Ovary (tissue), 3 donors: ENCODE measurements around the gene C1orf74.

Source experiments
- EP300 ChIP-seq: sonication (generic); formaldehyde crosslinking; IDR thresholded peaks from one replicate; pipeline ENCODE4 v1.6.1; 2017; ENCODE audit warnings: antibody characterized with exemption
- TF ChIP-seq, protein P1 (sequence below), 3 donors: fragments of 450-650 bp in 2 of 3; fragments of 200-600 bp in 1 of 3; IDR thresholded peaks; one replicate each; pipeline versions ENCODE4 v1.5.1 to v1.8.0; 2016 to 2022; ENCODE audit warnings: antibody characterized with exemption in 3 of 3, mild to moderate bottlenecking in 1 of 3
- donor health status: DM: no; HTN: no; CAD: no.

DNA sequence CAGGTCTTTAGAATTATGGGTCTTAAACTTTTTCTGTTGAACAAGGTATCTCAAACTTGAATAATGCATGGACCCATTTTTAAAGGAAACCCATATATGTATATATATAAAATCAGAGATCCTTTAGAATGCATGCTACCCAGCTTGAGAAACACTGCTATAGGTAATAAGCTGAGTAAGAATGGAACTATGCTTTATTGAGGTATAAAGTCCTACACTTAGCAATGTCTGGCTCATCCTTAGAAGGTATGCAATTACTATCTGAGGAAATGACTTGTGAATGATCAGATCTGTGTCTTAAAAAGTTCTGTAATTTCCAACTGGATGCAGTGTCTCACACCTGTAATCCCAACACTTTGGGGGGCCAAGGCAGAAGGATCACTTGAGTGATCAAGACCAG is 17.3 kb downstream of the C1orf74 start:
- TF ChIP-seq, protein P1, sequence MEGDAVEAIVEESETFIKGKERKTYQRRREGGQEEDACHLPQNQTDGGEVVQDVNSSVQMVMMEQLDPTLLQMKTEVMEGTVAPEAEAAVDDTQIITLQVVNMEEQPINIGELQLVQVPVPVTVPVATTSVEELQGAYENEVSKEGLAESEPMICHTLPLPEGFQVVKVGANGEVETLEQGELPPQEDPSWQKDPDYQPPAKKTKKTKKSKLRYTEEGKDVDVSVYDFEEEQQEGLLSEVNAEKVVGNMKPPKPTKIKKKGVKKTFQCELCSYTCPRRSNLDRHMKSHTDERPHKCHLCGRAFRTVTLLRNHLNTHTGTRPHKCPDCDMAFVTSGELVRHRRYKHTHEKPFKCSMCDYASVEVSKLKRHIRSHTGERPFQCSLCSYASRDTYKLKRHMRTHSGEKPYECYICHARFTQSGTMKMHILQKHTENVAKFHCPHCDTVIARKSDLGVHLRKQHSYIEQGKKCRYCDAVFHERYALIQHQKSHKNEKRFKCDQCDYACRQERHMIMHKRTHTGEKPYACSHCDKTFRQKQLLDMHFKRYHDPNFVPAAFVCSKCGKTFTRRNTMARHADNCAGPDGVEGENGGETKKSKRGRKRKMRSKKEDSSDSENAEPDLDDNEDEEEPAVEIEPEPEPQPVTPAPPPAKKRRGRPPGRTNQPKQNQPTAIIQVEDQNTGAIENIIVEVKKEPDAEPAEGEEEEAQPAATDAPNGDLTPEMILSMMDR (IDR thresholded peaks at IDR 0.05): no peak
- TF ChIP-seq EP300: no peak
